ENCODE measurements around the gene SGSM2.

Gene SGSM2

GRCh38 chr17:2387086-2388019 lies 50.1 kb downstream of the SGSM2 start:
- no peak for DNase-seq (ENCODE audit: low read depth in 2 of 2)

GRCh38 chr17:2388020-2388682 lies 50.9 kb downstream of the SGSM2 start:
- DNase-seq (ENCODE audit: low read depth in 2 of 2): no peak

GRCh38 chr17:2388683-2389055 lies 51.4 kb downstream of the SGSM2 start:
- DNase-seq (ENCODE audit: low read depth in 2 of 2): no peak

GRCh38 chr17:2390199-2390836 lies 53.0 kb downstream of the SGSM2 start:
- DNase-seq (ENCODE audit: low read depth in 2 of 2): no peak

- no peak for DNase-seq (ENCODE audit: low read depth in 2 of 2)
These were observed 54.4 kb downstream of the SGSM2 start for GRCh38 chr17:2391597-2392251.

- peak; percentile 94 to 98 for DNase-seq (ENCODE audit: low read depth in 2 of 2)
These were observed 55.2 kb downstream of the SGSM2 start for GRCh38 chr17:2392252-2393173.

- peak; percentile 85 to 86 for DNase-seq (ENCODE audit: low read depth in 2 of 2)
These were observed 56.1 kb downstream of the SGSM2 start for GRCh38 chr17:2393174-2393953.

GRCh38 chr17:2393954-2394749 lies 56.9 kb downstream of the SGSM2 start:
- no peak for DNase-seq (ENCODE audit: low read depth in 2 of 2)

GRCh38 chr17:2394775-2395201 lies 57.5 kb downstream of the SGSM2 start:
- DNase-seq (ENCODE audit: low read depth in 2 of 2): no peak

- DNase-seq (ENCODE audit: low read depth in 2 of 2): no peak
These were observed 58.2 kb downstream of the SGSM2 start for GRCh38 chr17:2395258-2396181.

GRCh38 chr17:2396192-2396567 lies 58.9 kb downstream of the SGSM2 start:
- no peak for DNase-seq (ENCODE audit: low read depth in 2 of 2)

GRCh38 chr17:2396568-2397246 lies 59.4 kb downstream of the SGSM2 start:
- no peak for DNase-seq (ENCODE audit: low read depth in 2 of 2)

GRCh38 chr17:2397247-2398171 lies 60.2 kb downstream of the SGSM2 start:
- no peak for DNase-seq (ENCODE audit: low read depth in 2 of 2)

- DNase-seq (ENCODE audit: low read depth in 2 of 2): no peak
These were observed 60.9 kb downstream of the SGSM2 start for GRCh38 chr17:2398182-2398581.

- DNase-seq (ENCODE audit: low read depth in 2 of 2): peak in 1 of 2 donors; percentile 41
These were observed 61.6 kb downstream of the SGSM2 start for GRCh38 chr17:2398655-2399571.

Measured in stimulated activated CD8-positive, alpha-beta memory T cell treated with anti-CD3 and anti-CD28 coated beads, Interleukin-15, amount 100 ng/mL, for 4 hours (primary cell).